Hair follicle dermal papilla cell (primary cell): ENCODE measurements around the gene POLR2M. TPM values are rescaled to one million over a fixed set of nuclear protein-coding genes. Genes with fewer than 3 reads are reported as not detected.

ENCODE experiments used
- total RNA-seq: library from RNA; depleted of rRNA; stranded (reverse); fragments of >200 nt; gene quantifications from 2 replicates; pipeline ENCODE4 v1.2.3, GENCODE V29; 2012

POLR2M gene
- 117 and 129 TPM in 2 replicates for total RNA-seq

GRCh38 chr15:57706405-57707209, at the start of gene POLR2M:
POLR2M (plus strand) TSS chr15:57706714; CDS start chr15:57706843, 129 bp downstream.

Other genes with a start within 250 kb of the POLR2M start
- gene MYZAP, start 114.8 kb upstream of the POLR2M start, total RNA-seq = not detected in 2 replicates